Activated naive CD4-positive, alpha-beta T cell treated with anti-CD3 and anti-CD28 coated beads, Interleukin-2, amount 10 ng/mL, durations not matched to agents 7 days and 5 days (primary cell): ENCODE measurements around the gene FBXL13.
"Not testable (repeated sequence)": the region's sequence is repeated elsewhere in the genome, so short reads cannot be mapped to it uniquely, and the experiment has no call there.

Experiments
- CTCF ChIA-PET: fragments of 350-600 bp; sonication (Branson Sonifier 250); formaldehyde crosslinking; loops from one replicate; lab custom pipeline; 2021; ENCODE audit warnings: antibody characterized with exemption; lab: Charles Lee
- DNase-seq: peaks from one replicate; pipeline ENCODE4 v3.0.0-alpha.2; 2020
- H3K27ac Mint-ChIP-seq: one replicate; pipeline ENCODE4 v1.8.0; 2021; ENCODE audit warnings: mild to moderate bottlenecking, moderate library complexity, mixed read lengths
- H3K27me3 Mint-ChIP-seq: one replicate; pipeline ENCODE4 v1.8.0; 2021; ENCODE audit warnings: mild to moderate bottlenecking, mixed read lengths
- H3K36me3 Mint-ChIP-seq: one replicate; pipeline ENCODE4 v1.8.0; 2021; ENCODE audit warnings: mixed read lengths
- H3K4me1 Mint-ChIP-seq: one replicate; pipeline ENCODE4 v1.8.0; 2021; ENCODE audit warnings: mixed read lengths
- H3K4me3 Mint-ChIP-seq: one replicate; pipeline ENCODE4 v1.8.0; 2021; ENCODE audit warnings: mild to moderate bottlenecking, moderate library complexity, mixed read lengths
- H3K9me3 Mint-ChIP-seq: one replicate; pipeline ENCODE4 v1.8.0; 2021; ENCODE audit warnings: mixed read lengths

The FBXL13 gene

GRCh38 chr7:102992938-102993717 is 81.5 kb downstream of the FBXL13 start:
- Mint-ChIP-seq H3K4me3 (no peak overlapping the region), H3K36me3 (no peaks in the 10 kb centered on the region)

GRCh38 chr7:102992509-102992937 is 82.1 kb downstream of the FBXL13 start:
- H3K27ac Mint-ChIP-seq: no peak overlapping the region
- H3K36me3 Mint-ChIP-seq: no peaks in the 10 kb centered on the region
- H3K9me3 Mint-ChIP-seq: no peaks in the 10 kb centered on the region
- H3K4me3 Mint-ChIP-seq: no peak overlapping the region
- H3K27me3 Mint-ChIP-seq: no peaks in the 10 kb centered on the region
- CTCF ChIA-PET: no interaction called here
- H3K4me1 Mint-ChIP-seq: no peaks in the 10 kb centered on the region
- DNase-seq: no peak

More at GRCh38 chr7:102992938-102993717, 81.5 kb downstream of the FBXL13 start:
- no peak for DNase-seq
- Mint-ChIP-seq H3K27ac (no peak overlapping the region), H3K4me1 (no peaks in the 10 kb centered on the region), H3K27me3 (no peaks in the 10 kb centered on the region), H3K9me3 (no peaks in the 10 kb centered on the region)
- CTCF ChIA-PET: no interaction called here

- H3K4me1 Mint-ChIP-seq: no peaks in the 10 kb centered on the region
- no peaks in the 10 kb centered on the region for H3K27me3 Mint-ChIP-seq
- H3K9me3 Mint-ChIP-seq: no peaks in the 10 kb centered on the region
- CTCF ChIA-PET: no interaction called here
- H3K4me3 Mint-ChIP-seq: no peak overlapping the region
- no peak overlapping the region for H3K27ac Mint-ChIP-seq
- H3K36me3 Mint-ChIP-seq: no peaks in the 10 kb centered on the region
- no peak for DNase-seq
Measured at GRCh38 chr7:102991540-102992214, 82.9 kb downstream of the FBXL13 start.

- no peak for DNase-seq
- H3K27me3 Mint-ChIP-seq: no peaks in the 10 kb centered on the region
- no peak overlapping the region for H3K4me3 Mint-ChIP-seq
- H3K27ac Mint-ChIP-seq: no peak overlapping the region
- H3K36me3 Mint-ChIP-seq: no peaks in the 10 kb centered on the region
- H3K4me1 Mint-ChIP-seq: no peaks in the 10 kb centered on the region
- H3K9me3 Mint-ChIP-seq: no peaks in the 10 kb centered on the region
- CTCF ChIA-PET: no interaction called here
Measured at GRCh38 chr7:102991077-102991539, 83.5 kb downstream of the FBXL13 start.

- H3K4me3 Mint-ChIP-seq: no peak overlapping the region
- H3K4me1 Mint-ChIP-seq: no peaks in the 10 kb centered on the region
- no peaks in the 10 kb centered on the region for H3K36me3 Mint-ChIP-seq
- no peaks in the 10 kb centered on the region for H3K27me3 Mint-ChIP-seq
- CTCF ChIA-PET: no interaction called here
- no peaks in the 10 kb centered on the region for H3K9me3 Mint-ChIP-seq
- no peak overlapping the region for H3K27ac Mint-ChIP-seq
- DNase-seq: no peak
Measured at GRCh38 chr7:102990642-102991041, 84.0 kb downstream of the FBXL13 start.

GRCh38 chr7:102988631-102989560 is 85.7 kb downstream of the FBXL13 start:
- no peak for DNase-seq
- Mint-ChIP-seq H3K4me1 (no peaks in the 10 kb centered on the region), H3K4me3 (no peak overlapping the region), H3K9me3 (no peaks in the 10 kb centered on the region), H3K27ac (no peak overlapping the region), H3K36me3 (no peaks in the 10 kb centered on the region), H3K27me3 (no peaks in the 10 kb centered on the region)
- CTCF ChIA-PET: no interaction called here

- H3K27ac Mint-ChIP-seq: no peak overlapping the region
- CTCF ChIA-PET: no interaction called here
- no peak overlapping the region for H3K4me3 Mint-ChIP-seq
- no peaks in the 10 kb centered on the region for H3K27me3 Mint-ChIP-seq
- no peaks in the 10 kb centered on the region for H3K36me3 Mint-ChIP-seq
- no peaks in the 10 kb centered on the region for H3K4me1 Mint-ChIP-seq
- no peak for DNase-seq
- no peaks in the 10 kb centered on the region for H3K9me3 Mint-ChIP-seq
Measured at GRCh38 chr7:102988088-102988487, 86.5 kb downstream of the FBXL13 start.

- Mint-ChIP-seq H3K27me3 (no peaks in the 10 kb centered on the region), H3K36me3 (no peaks in the 10 kb centered on the region), H3K9me3 (no peaks in the 10 kb centered on the region), H3K4me3 (no peak overlapping the region), H3K4me1 (no peaks in the 10 kb centered on the region), H3K27ac (no peak overlapping the region)
- CTCF ChIA-PET: no interaction called here
- DNase-seq: no peak
Measured at GRCh38 chr7:102985176-102985783, 89.3 kb downstream of the FBXL13 start.

- no peak for DNase-seq
- CTCF ChIA-PET: no interaction called here
- Mint-ChIP-seq H3K4me1 (no peaks in the 10 kb centered on the region), H3K27me3 (no peaks in the 10 kb centered on the region), H3K4me3 (no peak overlapping the region), H3K27ac (no peak overlapping the region), H3K9me3 (no peaks in the 10 kb centered on the region), H3K36me3 (no peaks in the 10 kb centered on the region)
Measured at GRCh38 chr7:102983602-102984001, 91.0 kb downstream of the FBXL13 start.

GRCh38 chr7:102982235-102982634 is 92.4 kb downstream of the FBXL13 start:
- no peaks in the 10 kb centered on the region for H3K27me3 Mint-ChIP-seq
- H3K9me3 Mint-ChIP-seq: no peaks in the 10 kb centered on the region
- DNase-seq: no peak
- H3K4me1 Mint-ChIP-seq: no peaks in the 10 kb centered on the region
- CTCF ChIA-PET: interaction anchor here (0.9 kb wide), 1 partner anchor 80 kb away, joined by 3 read pairs; no protein-coding TSS in a partner anchor
- H3K36me3 Mint-ChIP-seq: no peaks in the 10 kb centered on the region
- H3K4me3 Mint-ChIP-seq: no peak overlapping the region
- no peak overlapping the region for H3K27ac Mint-ChIP-seq

GRCh38 chr7:102981451-102981850 is 93.1 kb downstream of the FBXL13 start:
- Mint-ChIP-seq H3K27ac (no peak overlapping the region), H3K9me3 (no peaks in the 10 kb centered on the region), H3K4me1 (no peaks in the 10 kb centered on the region), H3K36me3 (no peaks in the 10 kb centered on the region), H3K27me3 (no peaks in the 10 kb centered on the region), H3K4me3 (no peak overlapping the region)
- CTCF ChIA-PET: no interaction called here
- no peak for DNase-seq

- DNase-seq: no peak
- no peaks in the 10 kb centered on the region for H3K27me3 Mint-ChIP-seq
- H3K4me3 Mint-ChIP-seq: no peak overlapping the region
- CTCF ChIA-PET: no interaction called here
- no peaks in the 10 kb centered on the region for H3K4me1 Mint-ChIP-seq
- H3K27ac Mint-ChIP-seq: no peak overlapping the region
- H3K36me3 Mint-ChIP-seq: no peaks in the 10 kb centered on the region
- H3K9me3 Mint-ChIP-seq: no peaks in the 10 kb centered on the region
Measured at GRCh38 chr7:102979670-102980069, 94.9 kb downstream of the FBXL13 start.

GRCh38 chr7:102978284-102978683 is 96.3 kb downstream of the FBXL13 start:
- H3K27ac Mint-ChIP-seq: no peak overlapping the region
- DNase-seq: no peak
- H3K4me3 Mint-ChIP-seq: no peak overlapping the region
- H3K9me3 Mint-ChIP-seq: no peaks in the 10 kb centered on the region
- no peaks in the 10 kb centered on the region for H3K36me3 Mint-ChIP-seq
- no peaks in the 10 kb centered on the region for H3K27me3 Mint-ChIP-seq
- H3K4me1 Mint-ChIP-seq: no peaks in the 10 kb centered on the region
- CTCF ChIA-PET: no interaction called here

- H3K4me1 Mint-ChIP-seq, H3K4me3 Mint-ChIP-seq, CTCF ChIA-PET, DNase-seq, H3K27me3 Mint-ChIP-seq, H3K9me3 Mint-ChIP-seq, H3K36me3 Mint-ChIP-seq, H3K27ac Mint-ChIP-seq: not testable (repeated sequence)
Measured at GRCh38 chr7:102977586-102977985, 97.0 kb downstream of the FBXL13 start.
